CD8-positive, alpha-beta memory T cell (primary cell): ENCODE data around the gene LDLRAD4. TPM values are rescaled to one million over a fixed set of nuclear protein-coding genes. Genes with fewer than 3 reads are reported as not detected.

Experiments
- CTCF ChIA-PET: fragments of 350-600 bp; sonication (Branson Sonifier 250); formaldehyde crosslinking; loops from one replicate; lab custom pipeline; 2021; ENCODE audit warnings: antibody characterized with exemption; lab: Charles Lee
- POLR2A ChIA-PET: fragments of 350-600 bp; sonication (Branson Sonifier 250); formaldehyde crosslinking; loops from one replicate; lab custom pipeline; 2021; ENCODE audit warnings: antibody characterized with exemption; lab: Charles Lee
- DNase-seq, 5 donors: peaks; one replicate each; pipeline versions ENCODE4 v3.0.0 to v3.0.0-alpha.2; 2020 to 2022; ENCODE audit warnings: mixed read lengths in 1 of 5
- H3K27ac ChIP-seq: one replicate; pipeline ENCODE4 v1.7.0; 2013; ENCODE audit warnings: low read depth, mild to moderate bottlenecking, low read length, moderate library complexity
- H3K27me3 ChIP-seq: 2 replicates; pipeline ENCODE4 v1.7.0; 2013; ENCODE audit warnings: low read length, mild to moderate bottlenecking; ENCODE audit not compliant: insufficient read depth, poor library complexity, severe bottlenecking
- H3K36me3 ChIP-seq: 2 replicates; pipeline ENCODE4 v1.7.0; 2013; ENCODE audit warnings: mild to moderate bottlenecking, low read length, moderate library complexity; ENCODE audit not compliant: insufficient read depth
- H3K4me1 ChIP-seq: 2 replicates; pipeline ENCODE4 v1.7.0; 2013; ENCODE audit warnings: mild to moderate bottlenecking, low read length, moderate library complexity; ENCODE audit not compliant: insufficient read depth
- H3K4me3 ChIP-seq: 2 replicates; pipeline ENCODE4 v1.7.0; 2013; ENCODE audit warnings: mild to moderate bottlenecking, low read length
- H3K9me3 ChIP-seq: 2 replicates; pipeline ENCODE4 v1.7.0; 2013; ENCODE audit warnings: mild to moderate bottlenecking, low read length
- H3K27ac Mint-ChIP-seq, 8 donors: one replicate each; pipeline ENCODE4 v1.8.0; 2020 to 2021; ENCODE audit warnings: mixed read lengths in 8 of 8, mild to moderate bottlenecking in 6 of 8, inconsistent platforms in 3 of 8, moderate library complexity in 3 of 8
- H3K27me3 Mint-ChIP-seq, 2 donors: one replicate each; pipeline ENCODE4 v1.8.0; 2020 to 2021; ENCODE audit warnings: mixed read lengths in 2 of 2, mild to moderate bottlenecking in 1 of 2, moderate library complexity in 1 of 2
- H3K36me3 Mint-ChIP-seq, 3 donors: one replicate each; pipeline ENCODE4 v1.8.0; 2020 to 2021; ENCODE audit warnings: mixed read lengths in 3 of 3, inconsistent platforms in 1 of 3, mild to moderate bottlenecking in 1 of 3
- H3K4me1 Mint-ChIP-seq, 3 donors: one replicate each; pipeline ENCODE4 v1.8.0; 2020 to 2021; ENCODE audit warnings: mixed read lengths in 3 of 3, inconsistent platforms in 1 of 3, mild to moderate bottlenecking in 1 of 3
- H3K4me3 Mint-ChIP-seq, 7 donors: one replicate each; pipeline ENCODE4 v1.8.0; 2020 to 2021; ENCODE audit warnings: mixed read lengths in 7 of 7, mild to moderate bottlenecking in 6 of 7, moderate library complexity in 4 of 7, inconsistent platforms in 2 of 7
- H3K9me3 Mint-ChIP-seq, 5 donors: one replicate each; pipeline ENCODE4 v1.8.0; 2020 to 2022; ENCODE audit warnings: mixed read lengths in 5 of 5, mild to moderate bottlenecking in 3 of 5, moderate library complexity in 2 of 5, inconsistent platforms in 1 of 5
- polyA plus RNA-seq: library from polyadenylated mRNA; unstranded; fragments of 300-500 nt; fragmentation: Illumina TruSeq; gene quantifications from one replicate; pipeline ENCODE4 v1.2.3, GENCODE V29; 2021
- total RNA-seq, 2 experiments: library from RNA; stranded (reverse); gene quantifications; one replicate each; pipeline ENCODE4 v1.2.3, GENCODE V29; 2021

LDLRAD4 gene
- total and polyA plus RNA-seq, 3 experiments from 2014 or later: 8.1 to 30.4 (median 27.3) TPM

- H3K4me3 ChIP-seq: peak overlapping the region; percentile 2
- CTCF ChIA-PET: no interaction called here
- Mint-ChIP-seq H3K9me3 (no peaks in the 10 kb centered on the region), H3K36me3 (peaks cover 0 to 13% (median 7%) of the 10 kb centered on the region in 3 donors), H3K27me3 (no peaks in the 10 kb centered on the region), H3K4me3 (peak overlapping the region in 3 of 7 donors; percentile 6 to 35 (median 8)), H3K27ac (peak overlapping the region in 3 of 8 donors; percentile 3 to 72 (median 61)), H3K4me1 (peaks cover 29 to 44% (median 29%) of the 10 kb centered on the region in 3 donors)
- H3K9me3 ChIP-seq: no peaks in the 10 kb centered on the region
- no peaks in the 10 kb centered on the region for H3K27me3 ChIP-seq
- H3K36me3 ChIP-seq: no peaks in the 10 kb centered on the region
- no peak overlapping the region for H3K27ac ChIP-seq
- H3K4me1 ChIP-seq: peaks cover 25% of the 10 kb centered on the region
- POLR2A ChIA-PET: no interaction called here
- no peak for DNase-seq
Measured at GRCh38 chr18:13539843-13540476, 321.4 kb downstream of the LDLRAD4 start.

- H3K27me3 ChIP-seq: no peaks in the 10 kb centered on the region
- Mint-ChIP-seq H3K4me3 (peak overlapping the region in 4 of 7 donors; percentile 6 to 35 (median 23)), H3K36me3 (peaks cover 0 to 13% (median 7%) of the 10 kb centered on the region in 3 donors), H3K4me1 (peaks cover 28 to 41% (median 29%) of the 10 kb centered on the region in 3 donors), H3K9me3 (no peaks in the 10 kb centered on the region), H3K27ac (peak overlapping the region in 6 of 8 donors; percentile 3 to 72 (median 50)), H3K27me3 (no peaks in the 10 kb centered on the region)
- no peak overlapping the region for H3K27ac ChIP-seq
- ChIA-PET CTCF (interaction anchor here (1.1 kb wide), 1 partner anchor 325 kb away, joined by 3 read pairs; no protein-coding TSS in a partner anchor), POLR2A (no interaction called here)
- H3K9me3 ChIP-seq: no peaks in the 10 kb centered on the region
- H3K4me1 ChIP-seq: peaks cover 25% of the 10 kb centered on the region
- no peaks in the 10 kb centered on the region for H3K36me3 ChIP-seq
- peak in 2 of 5 donors; percentile 36 to 86 for DNase-seq
- no peak overlapping the region for H3K4me3 ChIP-seq
Measured at GRCh38 chr18:13540477-13541182, 322.1 kb downstream of the LDLRAD4 start.

- H3K4me1 ChIP-seq: peaks cover 25% of the 10 kb centered on the region
- no peaks in the 10 kb centered on the region for H3K36me3 ChIP-seq
- H3K27ac ChIP-seq: no peak overlapping the region
- H3K9me3 Mint-ChIP-seq: no peaks in the 10 kb centered on the region
- H3K4me3 Mint-ChIP-seq: no peak overlapping the region
- ChIA-PET POLR2A (no interaction called here), CTCF (interaction anchor here (0.9 to 1.1 kb wide), 3 partner anchors 16 to 326 kb away, joined by 3 read pairs; no protein-coding TSS in a partner anchor)
- H3K27ac Mint-ChIP-seq: peak overlapping the region in 2 of 8 donors; percentile 12 to 14
- DNase-seq: no peak
- H3K4me1 Mint-ChIP-seq: peaks cover 28 to 40% (median 29%) of the 10 kb centered on the region in 3 donors
- no peaks in the 10 kb centered on the region for H3K27me3 ChIP-seq
- peaks cover 0 to 13% (median 7%) of the 10 kb centered on the region in 3 donors for H3K36me3 Mint-ChIP-seq
- no peak overlapping the region for H3K4me3 ChIP-seq
- no peaks in the 10 kb centered on the region for H3K9me3 ChIP-seq
- H3K27me3 Mint-ChIP-seq: no peaks in the 10 kb centered on the region
Measured at GRCh38 chr18:13541621-13542519, 323.3 kb downstream of the LDLRAD4 start.

GRCh38 chr18:13542520-13542847, 323.9 kb downstream of the LDLRAD4 start:
- no peaks in the 10 kb centered on the region for H3K36me3 ChIP-seq
- H3K4me3 Mint-ChIP-seq: no peak overlapping the region
- ChIA-PET CTCF (interaction anchor here (1.1 kb wide), 1 partner anchor 16 kb away, joined by 3 read pairs; no protein-coding TSS in a partner anchor), POLR2A (no interaction called here)
- H3K36me3 Mint-ChIP-seq: peaks cover 0 to 13% (median 7%) of the 10 kb centered on the region in 3 donors
- H3K4me3 ChIP-seq: no peak overlapping the region
- H3K27me3 ChIP-seq: no peaks in the 10 kb centered on the region
- peaks cover 25% of the 10 kb centered on the region for H3K4me1 ChIP-seq
- H3K9me3 Mint-ChIP-seq: no peaks in the 10 kb centered on the region
- H3K4me1 Mint-ChIP-seq: peaks cover 28 to 34% (median 29%) of the 10 kb centered on the region in 3 donors
- no peak overlapping the region for H3K27ac Mint-ChIP-seq
- no peaks in the 10 kb centered on the region for H3K9me3 ChIP-seq
- no peaks in the 10 kb centered on the region for H3K27me3 Mint-ChIP-seq
- no peak overlapping the region for H3K27ac ChIP-seq
- DNase-seq: no peak

- no peak overlapping the region for H3K27ac Mint-ChIP-seq
- H3K36me3 Mint-ChIP-seq: peaks cover 0 to 13% (median 7%) of the 10 kb centered on the region in 3 donors
- Histone ChIP-seq H3K9me3 (no peaks in the 10 kb centered on the region), H3K4me3 (no peak overlapping the region), H3K4me1 (peaks cover 25% of the 10 kb centered on the region), H3K27me3 (no peaks in the 10 kb centered on the region), H3K27ac (no peak overlapping the region), H3K36me3 (no peaks in the 10 kb centered on the region)
- no peaks in the 10 kb centered on the region for H3K27me3 Mint-ChIP-seq
- no peak overlapping the region for H3K4me3 Mint-ChIP-seq
- POLR2A ChIA-PET: no interaction called here
- no peaks in the 10 kb centered on the region for H3K9me3 Mint-ChIP-seq
- DNase-seq: no peak
- CTCF ChIA-PET: interaction anchor here (1.6 kb wide), 1 partner anchor 14 kb away, joined by 4 read pairs; no protein-coding TSS in a partner anchor
- H3K4me1 Mint-ChIP-seq: peaks cover 26 to 31% (median 29%) of the 10 kb centered on the region in 3 donors
Measured at GRCh38 chr18:13543144-13543543, 324.6 kb downstream of the LDLRAD4 start.

GRCh38 chr18:13543811-13544732, 325.5 kb downstream of the LDLRAD4 start:
- DNase-seq: no peak
- ChIA-PET POLR2A (no interaction called here), CTCF (interaction anchor here (1.6 kb wide), 1 partner anchor 13 kb away, joined by 4 read pairs; no protein-coding TSS in a partner anchor)

GRCh38 chr18:13544953-13545352, 326.4 kb downstream of the LDLRAD4 start:
- ChIA-PET POLR2A (no interaction called here), CTCF (no interaction called here)
- Mint-ChIP-seq H3K27me3 (no peaks in the 10 kb centered on the region), H3K9me3 (no peaks in the 10 kb centered on the region), H3K4me3 (no peak overlapping the region), H3K27ac (no peak overlapping the region), H3K4me1 (peaks cover 13 to 16% (median 13%) of the 10 kb centered on the region in 3 donors), H3K36me3 (peaks cover 2 to 17% (median 7%) of the 10 kb centered on the region in 3 donors)
- Histone ChIP-seq H3K27ac (no peak overlapping the region), H3K36me3 (no peaks in the 10 kb centered on the region), H3K9me3 (no peaks in the 10 kb centered on the region), H3K4me3 (no peak overlapping the region), H3K27me3 (no peaks in the 10 kb centered on the region), H3K4me1 (peaks cover 12% of the 10 kb centered on the region)
- no peak for DNase-seq

More at GRCh38 chr18:13543811-13544732, 325.5 kb downstream of the LDLRAD4 start:
- peaks cover 20 to 25% (median 22%) of the 10 kb centered on the region in 3 donors for H3K4me1 Mint-ChIP-seq
- no peaks in the 10 kb centered on the region for H3K9me3 ChIP-seq
- peaks cover 0 to 13% (median 7%) of the 10 kb centered on the region in 3 donors for H3K36me3 Mint-ChIP-seq
- H3K4me1 ChIP-seq: peaks cover 19% of the 10 kb centered on the region
- no peak overlapping the region for H3K27ac ChIP-seq
- H3K36me3 ChIP-seq: no peaks in the 10 kb centered on the region
- H3K27me3 Mint-ChIP-seq: no peaks in the 10 kb centered on the region
- no peak overlapping the region for H3K4me3 ChIP-seq
- H3K9me3 Mint-ChIP-seq: no peaks in the 10 kb centered on the region
- H3K27me3 ChIP-seq: no peaks in the 10 kb centered on the region
- H3K4me3 Mint-ChIP-seq: no peak overlapping the region
- H3K27ac Mint-ChIP-seq: peak overlapping the region in 1 of 8 donors; percentile 20
